ENCODE data around the gene ANKRD66.

Gene ANKRD66

GRCh38 chr6:46711491-46711890 lies 35.2 kb upstream of the ANKRD66 start:
- no peaks in the 10 kb centered on the region for H3K79me2 ChIP-seq (ENCODE audit: insufficient read depth, low read length)
- ATAC-seq (ENCODE audit: insufficient read depth, low read depth) (no peak), DNase-seq (no peak)
- H2AFZ ChIP-seq (ENCODE audit: low read depth, low read length): no peak overlapping the region
- no peaks in the 10 kb centered on the region for H3K4me1 ChIP-seq (ENCODE audit: insufficient read depth, low read length)
- H3K4me3 ChIP-seq (ENCODE audit: low read depth in 1 of 2, low read length in 2 of 2): no peak overlapping the region
- no peak overlapping the region for H3K27ac ChIP-seq (ENCODE audit: low read length)
- no peaks in the 10 kb centered on the region for H3K27me3 ChIP-seq (ENCODE audit: insufficient read depth, low read length, poor library complexity)
- no peaks in the 10 kb centered on the region for H4K20me1 ChIP-seq (ENCODE audit: insufficient read depth, low read length)
- H3K9me3 ChIP-seq (ENCODE audit: insufficient read depth, low read length, severe bottlenecking): no peaks in the 10 kb centered on the region
- no peak overlapping the region for H3K9ac ChIP-seq (ENCODE audit: low read depth, low read length)
- H3K4me2 ChIP-seq (ENCODE audit: insufficient read depth, low read length): no peak overlapping the region
- no peaks in the 10 kb centered on the region for H3K36me3 ChIP-seq (ENCODE audit: insufficient read depth, low read length)
- TF ChIP-seq EZH2 (IDR thresholded peaks at IDR 0.05; ENCODE audit: borderline replicate concordance, low read depth, low read length, severe bottlenecking) (no peak), CTCF (IDR thresholded peaks at IDR 0.05; ENCODE audit: borderline replicate concordance, extremely low read depth, low read length, poor library complexity, severe bottlenecking) (no peak)

- ATAC-seq (ENCODE audit: insufficient read depth, low read depth) (no peak), DNase-seq (no peak)
- Histone ChIP-seq H3K27ac (ENCODE audit: low read length) (no peak overlapping the region), H3K79me2 (ENCODE audit: insufficient read depth, low read length) (no peaks in the 10 kb centered on the region), H4K20me1 (ENCODE audit: insufficient read depth, low read length) (no peaks in the 10 kb centered on the region), H3K4me1 (ENCODE audit: insufficient read depth, low read length) (no peaks in the 10 kb centered on the region), H3K9ac (ENCODE audit: low read depth, low read length) (no peak overlapping the region), H3K4me2 (ENCODE audit: insufficient read depth, low read length) (no peak overlapping the region), H3K4me3 (ENCODE audit: low read depth in 1 of 2, low read length in 2 of 2) (no peak overlapping the region), H3K9me3 (ENCODE audit: insufficient read depth, low read length, severe bottlenecking) (no peaks in the 10 kb centered on the region), H3K27me3 (ENCODE audit: insufficient read depth, low read length, poor library complexity) (no peaks in the 10 kb centered on the region), H2AFZ (ENCODE audit: low read depth, low read length) (no peak overlapping the region), H3K36me3 (ENCODE audit: insufficient read depth, low read length) (no peaks in the 10 kb centered on the region)
- TF ChIP-seq EZH2 (IDR thresholded peaks at IDR 0.05; ENCODE audit: borderline replicate concordance, low read depth, low read length, severe bottlenecking) (no peak), CTCF (IDR thresholded peaks at IDR 0.05; ENCODE audit: borderline replicate concordance, extremely low read depth, low read length, poor library complexity, severe bottlenecking) (no peak)
Measured at GRCh38 chr6:46715141-46715540, 31.6 kb upstream of the ANKRD66 start.

GRCh38 chr6:46719099-46719498 lies 27.6 kb upstream of the ANKRD66 start:
- Histone ChIP-seq H4K20me1 (ENCODE audit: insufficient read depth, low read length) (no peaks in the 10 kb centered on the region), H3K4me2 (ENCODE audit: insufficient read depth, low read length) (no peak overlapping the region), H2AFZ (ENCODE audit: low read depth, low read length) (no peak overlapping the region), H3K36me3 (ENCODE audit: insufficient read depth, low read length) (no peaks in the 10 kb centered on the region), H3K27ac (ENCODE audit: low read length) (no peak overlapping the region), H3K9me3 (ENCODE audit: insufficient read depth, low read length, severe bottlenecking) (no peaks in the 10 kb centered on the region), H3K9ac (ENCODE audit: low read depth, low read length) (no peak overlapping the region), H3K4me1 (ENCODE audit: insufficient read depth, low read length) (no peaks in the 10 kb centered on the region), H3K4me3 (ENCODE audit: low read depth in 1 of 2, low read length in 2 of 2) (no peak overlapping the region), H3K27me3 (ENCODE audit: insufficient read depth, low read length, poor library complexity) (no peaks in the 10 kb centered on the region), H3K79me2 (ENCODE audit: insufficient read depth, low read length) (no peaks in the 10 kb centered on the region)
- DNase-seq: no peak
- TF ChIP-seq EZH2 (IDR thresholded peaks at IDR 0.05; ENCODE audit: borderline replicate concordance, low read depth, low read length, severe bottlenecking) (no peak), CTCF (IDR thresholded peaks at IDR 0.05; ENCODE audit: borderline replicate concordance, extremely low read depth, low read length, poor library complexity, severe bottlenecking) (no peak)
- ATAC-seq (ENCODE audit: insufficient read depth, low read depth): no peak

DNA sequence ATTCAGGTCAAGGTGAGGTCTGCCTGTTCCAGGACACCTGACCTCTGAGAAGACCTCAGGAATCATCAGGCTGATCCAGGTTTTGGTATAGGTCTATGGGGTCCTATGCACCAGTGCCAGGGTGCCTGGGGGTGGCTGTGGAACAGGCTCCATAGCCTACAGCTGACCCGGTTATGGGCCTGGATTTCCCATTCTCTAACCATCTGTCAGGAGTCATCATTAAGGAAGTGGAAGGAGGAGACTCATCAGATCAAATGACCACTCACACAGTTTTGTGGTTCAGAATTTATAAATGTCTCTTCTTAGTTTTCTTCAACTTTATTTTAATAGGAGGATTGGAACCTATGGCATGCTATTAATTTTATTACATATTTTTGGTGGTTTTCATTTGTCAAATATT lies 26.3 kb upstream of the ANKRD66 start:
- H3K79me2 ChIP-seq (ENCODE audit: insufficient read depth, low read length): no peaks in the 10 kb centered on the region
- no peak for TF ChIP-seq EZH2 (IDR thresholded peaks at IDR 0.05; ENCODE audit: borderline replicate concordance, low read depth, low read length, severe bottlenecking)
- TF ChIP-seq CTCF (IDR thresholded peaks at IDR 0.05; ENCODE audit: borderline replicate concordance, extremely low read depth, low read length, poor library complexity, severe bottlenecking): no peak
- no peaks in the 10 kb centered on the region for H4K20me1 ChIP-seq (ENCODE audit: insufficient read depth, low read length)
- no peak overlapping the region for H3K9ac ChIP-seq (ENCODE audit: low read depth, low read length)
- no peaks in the 10 kb centered on the region for H3K36me3 ChIP-seq (ENCODE audit: insufficient read depth, low read length)
- H3K4me2 ChIP-seq (ENCODE audit: insufficient read depth, low read length): no peak overlapping the region
- H3K27ac ChIP-seq (ENCODE audit: low read length): no peak overlapping the region
- H3K9me3 ChIP-seq (ENCODE audit: insufficient read depth, low read length, severe bottlenecking): no peaks in the 10 kb centered on the region
- H3K27me3 ChIP-seq (ENCODE audit: insufficient read depth, low read length, poor library complexity): no peaks in the 10 kb centered on the region
- DNase-seq (no peak), ATAC-seq (ENCODE audit: insufficient read depth, low read depth) (no peak)
- no peak overlapping the region for H2AFZ ChIP-seq (ENCODE audit: low read depth, low read length)
- H3K4me3 ChIP-seq (ENCODE audit: low read depth in 1 of 2, low read length in 2 of 2): no peak overlapping the region
- no peaks in the 10 kb centered on the region for H3K4me1 ChIP-seq (ENCODE audit: insufficient read depth, low read length)
